K562 (cell line): Measurements from ENCODE around the gene SF3B4. TPM values are rescaled to one million over a fixed set of nuclear protein-coding genes. Genes with fewer than 3 reads are reported as not detected.

Experiments
- BACH1 ChIP-seq: fragments of 200-800 bp; sonication (Bioruptor generic); IDR thresholded peaks from 2 replicates; pipeline ENCODE4 v1.6.1; 2016; ENCODE audit warnings: missing genetic modification characterization, missing compliant biosample characterization
- BDP1 ChIP-seq: IDR thresholded peaks from 3 replicates; pipeline ENCODE4 v1.6.1; 2011; ENCODE audit not compliant: insufficient read length, insufficient read depth
- CBX2 ChIP-seq: fragments of 200-600 bp; sonication (generic); IDR thresholded peaks from one replicate; pipeline ENCODE4 v1.6.1; 2012; ENCODE audit warnings: mild to moderate bottlenecking, low read length, inconsistent platforms; ENCODE audit not compliant: insufficient read depth, poor library complexity, severe bottlenecking
- CC2D1A ChIP-seq: fragments of 450-650 bp; IDR thresholded peaks from 2 replicates; pipeline ENCODE4 v1.6.1; 2017; ENCODE audit warnings: mild to moderate bottlenecking
- E2F3 ChIP-seq: fragments of 250-450 bp; sonication (Bioruptor Pico); IDR thresholded peaks from 2 replicates; pipeline ENCODE4 v1.4.0; 2020; ENCODE audit warnings: mild to moderate bottlenecking
- FOSL1 ChIP-seq: fragments of 200-800 bp; sonication (Bioruptor generic); conservative IDR thresholded peaks from 2 replicates; pipeline ENCODE4 v1.6.1; 2016; ENCODE audit warnings: missing genetic modification characterization, missing compliant biosample characterization
- HDAC8 ChIP-seq: fragments of 450-650 bp; IDR thresholded peaks from 2 replicates; pipeline ENCODE4 v1.6.1; 2016; ENCODE audit warnings: mild to moderate bottlenecking, missing genetic modification characterization, moderate library complexity, missing compliant biosample characterization
- HMG20A ChIP-seq: fragments of 450-650 bp; formaldehyde crosslinking; conservative IDR thresholded peaks from 2 replicates; pipeline ENCODE4 v1.4.0; 2020; ENCODE audit warnings: mild to moderate bottlenecking, mixed read lengths
- ILK ChIP-seq: fragments of 450-650 bp; IDR thresholded peaks from 2 replicates; pipeline ENCODE4 v1.6.1; 2016; ENCODE audit warnings: missing genetic modification characterization, low read depth, mild to moderate bottlenecking, missing compliant biosample characterization, moderate library complexity, borderline replicate concordance
- MCM5 ChIP-seq: fragments of 450-650 bp; IDR thresholded peaks from 2 replicates; pipeline ENCODE4 v1.6.1; 2016; ENCODE audit warnings: low read depth
- NCOA6 ChIP-seq: fragments of 450-650 bp; IDR thresholded peaks from 2 replicates; pipeline ENCODE4 v1.6.1; 2017; ENCODE audit warnings: mild to moderate bottlenecking
- NFXL1 ChIP-seq: fragments of 450-650 bp; formaldehyde crosslinking; IDR thresholded peaks from 2 replicates; pipeline ENCODE4 v1.4.0; 2021; ENCODE audit warnings: mild to moderate bottlenecking
- PML ChIP-seq: IDR thresholded peaks from 2 replicates; pipeline ENCODE4 v1.6.1; 2012; ENCODE audit warnings: low read length, inconsistent platforms
- RBM39 ChIP-seq: fragments of 200-400 bp; formaldehyde crosslinking; optimal IDR thresholded peaks from 2 replicates; pipeline ENCODE3; 2018; ENCODE audit warnings: low read depth, low read length
- RFX5 ChIP-seq: IDR thresholded peaks from 2 replicates; pipeline ENCODE4 v1.6.1; 2011; ENCODE audit warnings: low read depth, mild to moderate bottlenecking, improper control_type of control experiment, low read length
- SAFB2 ChIP-seq: fragments of 200-400 bp; formaldehyde crosslinking; IDR thresholded peaks from 2 replicates; pipeline ENCODE4 v1.6.1; 2018; ENCODE audit warnings: borderline replicate concordance, low read length, low read depth, moderate library complexity; ENCODE audit not compliant: severe bottlenecking
- SIN3A ChIP-seq, 2 experiments: fragments of 150-350 bp in 1 of 2; IDR thresholded peaks; 2 replicates each; pipeline ENCODE4 v1.6.1; 2011 to 2016; ENCODE audit warnings: borderline replicate concordance in 2 of 2, low read depth in 2 of 2, low read length in 2 of 2, mild to moderate bottlenecking in 2 of 2, moderate library complexity in 2 of 2; ENCODE audit not compliant: control insufficient read depth in 1 of 2
- SIRT6 ChIP-seq: IDR thresholded peaks from one replicate; pipeline ENCODE4 v1.6.1; 2012; ENCODE audit warnings: low read depth, mild to moderate bottlenecking, control low read depth, inconsistent platforms, low read length, moderate library complexity
- SMC3 ChIP-seq: conservative IDR thresholded peaks from 2 replicates; pipeline ENCODE4 v1.6.1; 2011; ENCODE audit warnings: low read depth, low read length, improper control_type of control experiment; ENCODE audit not compliant: insufficient read depth
- SNAPC5 ChIP-seq: fragments of 250-450 bp; sonication (Bioruptor Pico); IDR thresholded peaks from 2 replicates; pipeline ENCODE4 v1.8.0; 2021; ENCODE audit warnings: moderate library complexity, mild to moderate bottlenecking, inconsistent platforms
- TAF1 ChIP-seq: IDR thresholded peaks from 2 replicates; pipeline ENCODE4 v1.6.1; 2011; ENCODE audit warnings: mild to moderate bottlenecking, low read length, moderate library complexity; ENCODE audit not compliant: insufficient read depth, control insufficient read depth, severe bottlenecking; ENCODE audit errors: extremely low read depth
- TAF9B ChIP-seq: fragments of 450-650 bp; IDR thresholded peaks from 2 replicates; pipeline ENCODE4 v1.6.1; 2018; ENCODE audit warnings: mild to moderate bottlenecking; ENCODE audit not compliant: partially characterized antibody
- TEAD1 ChIP-seq, 2 experiments: fragments of 450-650 bp in 1 of 2; sonication (generic) in 1 of 2; formaldehyde crosslinking; IDR thresholded peaks; 2 replicates each; pipeline versions ENCODE4 v1.4.0 to v1.8.0; 2020 to 2022; ENCODE audit warnings: mild to moderate bottlenecking in 2 of 2, missing genetic modification reagents in 1 of 2
- THRB ChIP-seq: fragments of 450-650 bp; formaldehyde crosslinking; conservative IDR thresholded peaks from 2 replicates; pipeline ENCODE4 v1.4.0; 2022; ENCODE audit warnings: mild to moderate bottlenecking, missing genetic modification characterization
- XRCC3 ChIP-seq: fragments of 450-650 bp; IDR thresholded peaks from 2 replicates; pipeline ENCODE4 v1.6.1; 2017; ENCODE audit warnings: mild to moderate bottlenecking, moderate library complexity
- ZNF121 ChIP-seq: sonication (generic); formaldehyde crosslinking; conservative IDR thresholded peaks from 2 replicates; pipeline ENCODE4 v1.8.0; 2022; ENCODE audit warnings: missing genetic modification reagents
- ZNF124 ChIP-seq: sonication (generic); formaldehyde crosslinking; IDR thresholded peaks from 2 replicates; pipeline ENCODE4 v1.8.1; 2022; ENCODE audit warnings: missing genetic modification reagents
- ZNF436 ChIP-seq: fragments of 250-450, 450-650 bp; sonication (Bioruptor Pico); formaldehyde crosslinking; IDR thresholded peaks from 2 replicates; pipeline ENCODE4 v1.7.0; 2020; ENCODE audit warnings: mild to moderate bottlenecking
- polyA plus RNA-seq, 8 experiments: library from polyadenylated mRNA; depleted of rRNA in 4 of 8; stranded (reverse) in 5 of 8; unstranded in 3 of 8; fragments of >200 nt; fragmentation: Nextera tagmentation in 2 of 8; fragmentation: Illumina TruSeq in 1 of 8; extraction: Ambion mirVana in 2 of 8; extraction: Trizol in 1 of 8; gene quantifications; 2 replicates each; pipeline versions ENCODE4 v1.2.1 to v1.2.3, GENCODE V29; 2011 to 2014; ENCODE audit warnings: inconsistent platforms in 1 of 8, missing spikeins in 1 of 8
- total RNA-seq, 7 experiments: library from RNA; depleted of rRNA in 6 of 7; stranded (reverse); fragments of >200 nt in 6 of 7; fragmentation: Illumina TruSeq in 2 of 7; extraction: Trizol in 2 of 7; gene quantifications; 2 replicates each; pipeline versions ENCODE4 v1.2.1 to v1.2.3, GENCODE V29; 2011 to 2021; ENCODE audit warnings: low replicate concordance in 1 of 7

SF3B4 gene
- total and polyA plus RNA-seq, 9 of the 15 experiments (the other 6 are each of a cell fraction or from before 2014, with no cell fraction given) = 3.0 to 88.0 (median 26.1) TPM

GRCh38 chr1:149886396-149887195 lies 41.0 kb downstream of the SF3B4 start (continued):
- TF ChIP-seq E2F3 (CRISPR knock-in tag) = peak; percentile 43
- no peak for TF ChIP-seq MCM5
- peak; percentile 53; the same call in 1 of the 2 replicates for TF ChIP-seq CC2D1A
- no peak for TF ChIP-seq SAFB2
- TF ChIP-seq ZNF436 = peak; percentile 27; the same call in 1 of the 2 replicates
- no peak for TF ChIP-seq XRCC3
- peak; percentile 26 to 39; a peak in 2 of 4 replicates for TF ChIP-seq SIN3A (IDR thresholded peaks at IDR 0.05; ENCODE audit: borderline replicate concordance in 2 of 2, control insufficient read depth in 1 of 2, low read depth in 2 of 2, low read length in 2 of 2)
- TF ChIP-seq SIRT6 = peak; percentile 81
- peak; percentile 90 for TF ChIP-seq THRB (CRISPR knock-in tag)
- TF ChIP-seq SMC3 = no peak
- TF ChIP-seq PML = peak; percentile 97
- TF ChIP-seq TEAD1 (CRISPR knock-in tag; IDR thresholded peaks at IDR 0.05) = peak in 1 of 2 experiments; percentile 76; a peak in 1 of 4 replicates
- 0 out of 2 replicates have a peak, but pooled peaks have one; percentile 51 for TF ChIP-seq RFX5
- peak; percentile 81 for TF ChIP-seq TAF1
- TF ChIP-seq FOSL1 = no peak
- TF ChIP-seq ZNF124 (CRISPR knock-in tag) = no peak
- TF ChIP-seq ZNF121 (CRISPR knock-in tag) = no peak
- no peak for TF ChIP-seq BDP1
- no peak for TF ChIP-seq NFXL1
- TF ChIP-seq HMG20A (CRISPR knock-in tag) = no peak
- no peak; the same call in 1 of the 2 replicates for TF ChIP-seq HDAC8 (tag)
- 0 out of 2 replicates have a peak, but pooled peaks have one; percentile 21 for TF ChIP-seq BACH1
- TF ChIP-seq ILK (tag) = no peak
- no peak for TF ChIP-seq SNAPC5 (CRISPR knock-in tag)
- TF ChIP-seq CBX2 = no peak
- TF ChIP-seq RBM39 = no peak
- no peak for TF ChIP-seq NCOA6
- TF ChIP-seq TAF9B = peak; percentile 82
